C4-2B (cell line): ENCODE results near the gene PALM2AKAP2.

Experiments
- H3K27ac ChIP-seq: fragments of 450-650 bp; 2 replicates; pipeline ENCODE4 v1.5.1; 2017
- CTCF ChIP-seq: fragments of 450-650 bp; conservative IDR thresholded peaks from 2 replicates; pipeline ENCODE4 v1.5.1; 2017; ENCODE audit warnings: mild to moderate bottlenecking
- ZFX ChIP-seq: fragments of 450-650 bp; IDR thresholded peaks from 2 replicates; pipeline ENCODE4 v1.6.1; 2017

The PALM2AKAP2 gene

DNA sequence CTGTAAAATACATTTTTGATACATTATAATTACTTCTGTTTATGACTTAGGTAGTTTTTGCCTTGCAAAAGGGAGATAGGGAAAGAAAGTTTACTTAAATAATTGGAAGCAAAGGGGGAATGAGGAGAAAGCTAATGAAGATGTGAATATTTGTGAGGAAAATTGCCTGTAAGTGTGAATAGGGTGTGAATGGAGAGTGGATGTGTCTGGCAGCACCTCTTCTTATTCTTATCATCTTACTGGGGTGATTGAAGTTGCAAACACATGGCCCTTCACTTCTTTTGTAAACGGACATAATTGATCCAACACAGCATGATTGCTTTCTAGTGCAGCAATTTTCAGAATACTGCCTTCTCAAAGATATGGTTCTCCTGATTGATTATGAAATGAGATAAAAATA lies 46.6 kb downstream of the PALM2AKAP2 start:
- H3K27ac ChIP-seq: no peak overlapping the region
- TF ChIP-seq CTCF (no peak), ZFX (no peak)

GRCh38 chr9:109828254-109828653 lies 48.3 kb downstream of the PALM2AKAP2 start:
- no peak overlapping the region for H3K27ac ChIP-seq
- TF ChIP-seq CTCF: no peak
- no peak for TF ChIP-seq ZFX
